Stimulated activated CD8-positive, alpha-beta memory T cell treated with anti-CD3 and anti-CD28 coated beads, Interleukin-15, amount 100 ng/mL, for 1 hour (primary cell): Measurements from ENCODE around the gene DNAAF3.
"Not testable (repeated sequence)": the region's sequence is repeated elsewhere in the genome, so short reads cannot be mapped to it uniquely, and the experiment has no call there.

ENCODE experiments used
- DNase-seq: peaks from one replicate; pipeline ENCODE4 v3.0.0-alpha.2; 2020; ENCODE audit warnings: low read depth

Gene DNAAF3

GRCh38 chr19:55166530-55167268, at the start of gene DNAAF3:
DNAAF3 (minus strand) TSS chr19:55166613; CDS start chr19:55166413, 200 bp downstream.
- DNase-seq = peak; percentile 24

- DNase-seq = no peak
These were observed 47.1 kb upstream of the DNAAF3 start for GRCh38 chr19:55213547-55213946.

GRCh38 chr19:55212447-55212846, 46.0 kb upstream of the DNAAF3 start:
- no peak for DNase-seq

- no peak for DNase-seq
These were observed 43.5 kb upstream of the DNAAF3 start for GRCh38 chr19:55209693-55210472.

- no peak for DNase-seq
These were observed 42.7 kb upstream of the DNAAF3 start, which contains the start of gene PTPRH for GRCh38 chr19:55208880-55209692. PTPRH (minus strand) TSS chr19:55209501; CDS start chr19:55209433, 68 bp downstream.

GRCh38 chr19:55206664-55207500, 40.5 kb upstream of the DNAAF3 start:
- DNase-seq = no peak

- not testable (repeated sequence) for DNase-seq
These were observed 35.8 kb upstream of the DNAAF3 start for GRCh38 chr19:55202199-55202598.

GRCh38 chr19:55199620-55200204, 33.3 kb upstream of the DNAAF3 start:
- DNase-seq = no peak

GRCh38 chr19:55198651-55199050, 32.2 kb upstream of the DNAAF3 start:
- no peak for DNase-seq

- no peak for DNase-seq
These were observed 31.1 kb upstream of the DNAAF3 start for GRCh38 chr19:55197528-55197927.

GRCh38 chr19:55196803-55197202, 30.4 kb upstream of the DNAAF3 start:
- DNase-seq = no peak

- no peak for DNase-seq
These were observed 27.1 kb upstream of the DNAAF3 start for GRCh38 chr19:55193481-55193880.

- DNase-seq = no peak
These were observed 23.0 kb upstream of the DNAAF3 start for GRCh38 chr19:55189403-55189835.

- no peak for DNase-seq
These were observed 22.2 kb upstream of the DNAAF3 start for GRCh38 chr19:55188625-55189024.

GRCh38 chr19:55186080-55186479, 19.7 kb upstream of the DNAAF3 start:
- DNase-seq = no peak

GRCh38 chr19:55181740-55182139, 15.3 kb upstream of the DNAAF3 start:
- no peak for DNase-seq

- DNase-seq = peak; percentile 33
These were observed 13.4 kb upstream of the DNAAF3 start, which contains the start of gene SYT5 for GRCh38 chr19:55179606-55180484. SYT5 (minus strand) TSS chr19:55180289; CDS start chr19:55179041, 1,248 bp downstream.

GRCh38 chr19:55178781-55179599, 12.6 kb upstream of the DNAAF3 start:
- peak; percentile 83 for DNase-seq

GRCh38 chr19:55176076-55176475, 9.7 kb upstream of the DNAAF3 start:
- DNase-seq = no peak
